ENCODE data around the gene PDE6H.

DNA sequence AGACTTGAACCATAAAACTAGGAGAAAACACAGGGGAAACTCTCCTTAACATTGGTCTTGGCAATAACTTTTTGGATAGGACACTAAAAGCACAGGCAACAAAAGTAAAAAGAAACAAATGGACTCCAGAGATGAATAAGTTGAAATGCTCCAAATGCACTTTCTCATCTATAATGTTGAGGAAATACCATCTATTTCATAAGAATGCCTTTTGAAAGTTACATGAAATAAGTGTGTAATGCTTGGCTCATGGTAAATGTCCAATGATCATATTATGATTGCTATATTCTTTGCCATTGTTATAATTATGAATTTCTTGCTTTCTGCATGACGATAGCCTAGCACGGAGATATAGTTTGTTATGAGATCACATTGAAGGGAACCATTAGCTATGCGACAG lies 19.8 kb downstream of the PDE6H start:
- no peak for TF ChIP-seq EZH2 (IDR thresholded peaks at IDR 0.05; ENCODE audit: borderline replicate concordance, low read depth, low read length, severe bottlenecking)
- TF ChIP-seq, protein P1, sequence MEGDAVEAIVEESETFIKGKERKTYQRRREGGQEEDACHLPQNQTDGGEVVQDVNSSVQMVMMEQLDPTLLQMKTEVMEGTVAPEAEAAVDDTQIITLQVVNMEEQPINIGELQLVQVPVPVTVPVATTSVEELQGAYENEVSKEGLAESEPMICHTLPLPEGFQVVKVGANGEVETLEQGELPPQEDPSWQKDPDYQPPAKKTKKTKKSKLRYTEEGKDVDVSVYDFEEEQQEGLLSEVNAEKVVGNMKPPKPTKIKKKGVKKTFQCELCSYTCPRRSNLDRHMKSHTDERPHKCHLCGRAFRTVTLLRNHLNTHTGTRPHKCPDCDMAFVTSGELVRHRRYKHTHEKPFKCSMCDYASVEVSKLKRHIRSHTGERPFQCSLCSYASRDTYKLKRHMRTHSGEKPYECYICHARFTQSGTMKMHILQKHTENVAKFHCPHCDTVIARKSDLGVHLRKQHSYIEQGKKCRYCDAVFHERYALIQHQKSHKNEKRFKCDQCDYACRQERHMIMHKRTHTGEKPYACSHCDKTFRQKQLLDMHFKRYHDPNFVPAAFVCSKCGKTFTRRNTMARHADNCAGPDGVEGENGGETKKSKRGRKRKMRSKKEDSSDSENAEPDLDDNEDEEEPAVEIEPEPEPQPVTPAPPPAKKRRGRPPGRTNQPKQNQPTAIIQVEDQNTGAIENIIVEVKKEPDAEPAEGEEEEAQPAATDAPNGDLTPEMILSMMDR (IDR thresholded peaks at IDR 0.05; ENCODE audit: borderline replicate concordance, extremely low read depth, low read length, poor library complexity, severe bottlenecking), result no peak

Measured in DND-41 (cell line).